Ishikawa (cell line): ENCODE data around the gene ZBTB16.

Source experiments
- CREB1 ChIP-seq: IDR thresholded peaks from 2 replicates; pipeline ENCODE4 v1.6.1; 2012; ENCODE audit warnings: low read depth
- EP300 ChIP-seq: IDR thresholded peaks from 2 replicates; pipeline ENCODE4 v1.6.1; 2012; ENCODE audit warnings: borderline replicate concordance
- TAF1 ChIP-seq: IDR thresholded peaks from 2 replicates; pipeline ENCODE4 v1.6.1; 2012; ENCODE audit warnings: low read depth, mild to moderate bottlenecking
- ZBTB7A ChIP-seq: IDR thresholded peaks from 2 replicates; pipeline ENCODE4 v1.6.1; 2012; ENCODE audit warnings: low read depth

GRCh38 chr11:114285599-114285998 lies 226.1 kb downstream of the ZBTB16 start:
- no peak for TF ChIP-seq CREB1
- TF ChIP-seq EP300: no peak
- TF ChIP-seq ZBTB7A: no peak
- TF ChIP-seq TAF1: no peak
